GM12874 (cell line): Measurements from ENCODE around the gene GLI3.

ENCODE experiments used
- TF ChIP-seq, protein P1 (sequence below): IDR thresholded peaks from 2 replicates; pipeline ENCODE4 v1.5.1; 2011; ENCODE audit warnings: low read depth, mild to moderate bottlenecking, control low read depth, low read length, moderate library complexity; ENCODE audit not compliant: insufficient read depth

GLI3 gene

DNA sequence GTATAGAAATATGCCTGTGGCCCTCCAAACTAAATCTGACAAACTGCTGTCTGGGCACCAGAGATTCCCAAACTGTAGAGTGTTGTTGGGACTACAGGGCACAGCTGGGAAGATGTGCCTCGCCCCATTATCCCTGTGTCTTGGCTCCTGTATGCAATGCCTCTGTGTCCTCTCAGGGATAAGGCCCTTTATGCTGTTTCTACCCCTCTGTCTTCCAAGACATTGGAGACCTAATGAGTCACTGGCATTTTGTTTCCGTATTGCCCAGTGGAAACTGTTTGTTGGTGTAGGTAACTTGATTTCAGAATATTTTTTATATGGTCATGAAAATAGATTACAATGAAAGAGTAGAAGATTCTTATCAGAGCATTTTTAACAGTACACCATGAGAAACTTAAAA is 183.2 kb downstream of the GLI3 start:
- TF ChIP-seq, protein P1, sequence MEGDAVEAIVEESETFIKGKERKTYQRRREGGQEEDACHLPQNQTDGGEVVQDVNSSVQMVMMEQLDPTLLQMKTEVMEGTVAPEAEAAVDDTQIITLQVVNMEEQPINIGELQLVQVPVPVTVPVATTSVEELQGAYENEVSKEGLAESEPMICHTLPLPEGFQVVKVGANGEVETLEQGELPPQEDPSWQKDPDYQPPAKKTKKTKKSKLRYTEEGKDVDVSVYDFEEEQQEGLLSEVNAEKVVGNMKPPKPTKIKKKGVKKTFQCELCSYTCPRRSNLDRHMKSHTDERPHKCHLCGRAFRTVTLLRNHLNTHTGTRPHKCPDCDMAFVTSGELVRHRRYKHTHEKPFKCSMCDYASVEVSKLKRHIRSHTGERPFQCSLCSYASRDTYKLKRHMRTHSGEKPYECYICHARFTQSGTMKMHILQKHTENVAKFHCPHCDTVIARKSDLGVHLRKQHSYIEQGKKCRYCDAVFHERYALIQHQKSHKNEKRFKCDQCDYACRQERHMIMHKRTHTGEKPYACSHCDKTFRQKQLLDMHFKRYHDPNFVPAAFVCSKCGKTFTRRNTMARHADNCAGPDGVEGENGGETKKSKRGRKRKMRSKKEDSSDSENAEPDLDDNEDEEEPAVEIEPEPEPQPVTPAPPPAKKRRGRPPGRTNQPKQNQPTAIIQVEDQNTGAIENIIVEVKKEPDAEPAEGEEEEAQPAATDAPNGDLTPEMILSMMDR = no peak

DNA sequence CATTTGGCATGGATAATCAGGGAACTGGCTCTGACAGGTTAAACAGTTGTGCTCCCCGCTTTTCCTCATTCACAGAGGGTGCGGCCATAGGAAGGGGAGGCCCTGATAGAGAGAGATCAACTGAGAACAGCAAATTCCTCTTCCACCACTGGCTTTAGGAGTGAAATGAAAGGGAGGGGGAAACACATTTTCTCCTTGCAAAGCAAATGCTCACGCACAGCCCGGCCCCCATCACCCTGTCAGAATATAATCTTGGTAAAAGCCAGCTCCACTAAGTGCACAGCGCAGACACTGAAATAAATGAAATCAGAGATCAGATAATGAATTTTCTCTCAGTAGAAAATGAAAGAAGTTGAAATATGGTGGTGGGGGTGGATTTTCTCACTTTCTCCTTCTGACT is 187.2 kb downstream of the GLI3 start:
- TF ChIP-seq, protein P1 = no peak

DNA sequence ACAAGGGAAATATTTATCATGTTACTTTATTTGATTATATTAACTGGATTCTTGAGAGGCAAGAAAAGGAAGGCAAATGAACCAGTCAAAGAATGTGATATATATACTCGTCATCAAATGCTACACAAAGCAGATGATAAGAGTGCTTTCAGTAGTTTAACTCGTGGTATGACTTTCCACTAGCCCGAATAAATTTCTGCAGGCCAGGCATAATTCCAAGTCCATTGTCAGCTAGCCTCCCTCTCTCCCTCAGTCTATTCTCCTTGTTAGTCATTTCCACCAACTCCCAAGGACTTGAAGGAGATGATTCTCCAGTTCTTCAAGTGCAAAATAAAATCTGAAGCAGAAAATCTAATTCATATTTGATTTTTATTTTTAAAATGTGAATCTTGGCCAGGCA is 190.5 kb downstream of the GLI3 start:
- TF ChIP-seq, protein P1 = no peak

DNA sequence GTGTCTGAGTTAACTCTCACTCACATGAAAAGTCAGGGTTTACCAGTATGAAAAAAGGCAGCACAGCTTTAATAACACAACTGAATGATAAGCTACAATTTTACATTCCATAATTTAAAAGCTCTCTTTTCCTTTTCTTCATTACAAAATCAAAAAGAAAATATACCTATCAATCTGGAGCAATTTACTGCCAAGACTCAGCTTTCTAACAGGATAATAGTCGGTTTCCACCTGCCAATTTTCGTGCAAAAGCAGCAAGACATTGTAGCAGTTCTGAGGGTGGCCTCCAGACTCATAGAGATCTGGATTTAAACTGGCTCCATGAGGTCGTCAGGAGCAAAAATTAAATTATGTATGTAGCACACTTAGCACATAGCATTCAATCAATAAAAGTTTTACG is 191.0 kb downstream of the GLI3 start:
- TF ChIP-seq, protein P1 = no peak

DNA sequence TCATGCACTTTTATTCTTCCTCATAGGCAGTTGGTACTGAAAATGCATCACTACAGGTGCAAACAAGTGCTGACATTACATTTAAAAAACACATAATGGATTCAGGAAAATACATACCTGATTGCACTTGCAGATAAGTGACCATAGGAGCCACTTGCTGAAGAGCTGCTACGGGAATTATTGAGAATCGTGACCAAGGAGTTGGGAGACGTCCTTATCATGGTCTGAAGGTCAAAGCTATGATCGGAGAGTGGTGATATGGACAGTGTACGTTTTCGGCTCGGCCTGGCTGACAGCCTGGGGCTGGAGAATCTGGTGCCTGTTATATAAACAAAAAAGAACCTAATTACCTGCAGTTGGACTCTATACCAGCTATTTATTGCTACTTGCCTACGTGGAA is 197.1 kb downstream of the GLI3 start:
- TF ChIP-seq, protein P1 = no peak

- TF ChIP-seq, protein P1 = no peak
Observed at GRCh38 chr7:42035210-42035609, 201.8 kb downstream of the GLI3 start.

DNA sequence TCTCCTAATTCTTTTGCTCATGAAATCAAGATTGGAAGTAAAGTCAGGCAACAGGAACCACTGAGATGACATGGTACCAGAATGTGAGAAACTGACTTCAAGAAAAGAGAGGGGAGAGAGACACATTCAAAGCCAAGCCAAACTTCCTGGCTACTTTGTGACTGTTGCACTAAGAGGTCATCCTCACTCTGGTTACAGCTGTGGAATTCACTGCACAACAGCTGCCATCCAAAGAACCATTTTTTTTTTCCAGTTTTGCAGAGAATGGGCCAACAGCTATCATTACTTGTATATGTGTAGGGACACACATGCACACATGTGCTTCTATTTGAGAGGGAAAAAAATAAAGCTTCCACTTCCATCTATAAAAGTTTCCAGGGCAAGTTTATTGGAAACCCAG is 203.5 kb downstream of the GLI3 start:
- TF ChIP-seq, protein P1 = no peak

DNA sequence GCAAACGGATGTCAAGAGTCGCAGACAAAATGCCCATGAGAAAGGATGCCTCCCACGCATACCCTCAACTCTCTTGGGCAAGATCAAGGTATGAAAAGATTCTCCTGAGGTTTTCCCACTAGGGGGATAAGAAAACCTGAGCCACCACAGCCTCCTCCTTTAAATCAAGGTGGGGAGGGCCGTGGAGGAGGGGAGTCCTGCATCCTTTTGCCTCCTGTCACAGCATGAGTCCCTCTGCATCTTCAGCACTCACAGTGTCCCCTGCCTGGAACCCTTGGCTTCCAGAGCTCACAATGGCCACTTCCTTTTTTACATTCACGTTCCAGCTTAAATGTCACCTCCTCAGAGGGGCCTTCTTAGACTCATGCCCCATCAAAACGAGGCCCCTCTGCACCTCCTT is 207.6 kb downstream of the GLI3 start:
- TF ChIP-seq, protein P1 = no peak
